ENCODE measurements around the gene ATRX.
"Not testable (repeated sequence)": the region's sequence is repeated elsewhere in the genome, so short reads cannot be mapped to it uniquely, and the experiment has no call there.

The ATRX gene

DNA sequence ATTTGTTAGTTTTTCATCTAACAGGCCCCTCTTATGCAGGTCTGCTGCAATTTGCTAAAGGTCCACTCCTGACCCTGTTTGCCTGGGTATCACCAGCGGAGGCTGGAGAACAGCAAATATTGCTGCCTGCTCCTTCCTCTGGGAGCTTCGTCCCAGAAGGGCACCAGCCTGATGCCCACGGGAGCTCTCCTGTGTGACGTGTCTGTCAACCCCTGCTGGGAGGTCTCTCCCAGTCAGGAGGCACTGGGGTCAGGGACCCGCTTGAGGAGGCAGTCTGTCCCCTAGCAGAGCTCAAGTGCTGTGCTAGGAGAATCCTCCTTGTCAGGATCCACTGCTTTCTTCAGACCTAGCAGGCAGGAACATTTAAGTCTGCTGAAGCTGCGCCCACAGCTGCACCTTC, 30.5 kb downstream of the ATRX start:
- Histone ChIP-seq H3K27ac (no peak overlapping the region), H3K4me3 (no peak overlapping the region)
- TF ChIP-seq, protein P1, sequence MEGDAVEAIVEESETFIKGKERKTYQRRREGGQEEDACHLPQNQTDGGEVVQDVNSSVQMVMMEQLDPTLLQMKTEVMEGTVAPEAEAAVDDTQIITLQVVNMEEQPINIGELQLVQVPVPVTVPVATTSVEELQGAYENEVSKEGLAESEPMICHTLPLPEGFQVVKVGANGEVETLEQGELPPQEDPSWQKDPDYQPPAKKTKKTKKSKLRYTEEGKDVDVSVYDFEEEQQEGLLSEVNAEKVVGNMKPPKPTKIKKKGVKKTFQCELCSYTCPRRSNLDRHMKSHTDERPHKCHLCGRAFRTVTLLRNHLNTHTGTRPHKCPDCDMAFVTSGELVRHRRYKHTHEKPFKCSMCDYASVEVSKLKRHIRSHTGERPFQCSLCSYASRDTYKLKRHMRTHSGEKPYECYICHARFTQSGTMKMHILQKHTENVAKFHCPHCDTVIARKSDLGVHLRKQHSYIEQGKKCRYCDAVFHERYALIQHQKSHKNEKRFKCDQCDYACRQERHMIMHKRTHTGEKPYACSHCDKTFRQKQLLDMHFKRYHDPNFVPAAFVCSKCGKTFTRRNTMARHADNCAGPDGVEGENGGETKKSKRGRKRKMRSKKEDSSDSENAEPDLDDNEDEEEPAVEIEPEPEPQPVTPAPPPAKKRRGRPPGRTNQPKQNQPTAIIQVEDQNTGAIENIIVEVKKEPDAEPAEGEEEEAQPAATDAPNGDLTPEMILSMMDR (IDR thresholded peaks at IDR 0.05), result no peak
- no peak for DNase-seq (ENCODE audit: low spot score)

DNA sequence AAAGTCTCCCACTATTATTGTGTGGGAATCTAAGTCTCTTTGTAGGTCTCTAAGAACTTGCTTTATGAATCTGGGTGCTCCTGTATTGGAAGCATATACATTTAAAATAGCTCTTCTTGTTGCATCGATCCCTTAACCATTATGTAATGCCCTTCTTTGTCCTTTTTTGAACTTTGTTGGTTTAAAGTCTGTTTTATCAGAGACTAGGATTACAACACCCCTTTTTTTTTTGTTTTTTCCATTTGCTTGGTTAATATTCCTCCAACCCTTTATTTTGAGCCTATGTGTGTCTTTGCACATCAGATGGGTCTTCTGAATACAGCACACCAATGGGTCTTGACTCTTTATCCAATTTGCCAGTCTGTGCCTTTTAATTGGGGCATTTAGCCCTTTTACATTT, 32.1 kb downstream of the ATRX start:
- DNase-seq (ENCODE audit: low spot score); H3K27ac ChIP-seq; H3K4me3 ChIP-seq: not testable (repeated sequence)

DNA sequence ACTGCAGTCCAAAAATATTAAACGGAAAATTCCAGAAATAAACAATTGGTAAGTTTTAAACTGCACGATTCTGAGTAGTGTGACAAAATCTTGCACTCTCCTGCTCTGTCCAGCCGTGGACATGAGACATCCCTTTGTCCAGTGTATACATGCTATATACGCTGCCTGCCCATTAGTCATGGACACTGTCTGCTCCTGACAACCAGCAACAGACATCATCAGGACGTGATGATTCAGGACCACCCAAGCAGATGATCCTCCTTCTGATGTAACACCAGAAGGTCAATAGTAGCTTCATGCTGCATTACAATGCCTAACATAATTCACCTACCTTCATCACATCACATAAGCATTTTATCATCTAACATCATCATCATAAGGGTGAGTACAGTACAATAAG, 36.3 kb downstream of the ATRX start:
- H3K4me3 ChIP-seq, result no peak overlapping the region
- DNase-seq (ENCODE audit: low spot score), result no peak
- TF ChIP-seq, protein P1 (IDR thresholded peaks at IDR 0.05), result no peak
- H3K27ac ChIP-seq, result no peak overlapping the region

DNA sequence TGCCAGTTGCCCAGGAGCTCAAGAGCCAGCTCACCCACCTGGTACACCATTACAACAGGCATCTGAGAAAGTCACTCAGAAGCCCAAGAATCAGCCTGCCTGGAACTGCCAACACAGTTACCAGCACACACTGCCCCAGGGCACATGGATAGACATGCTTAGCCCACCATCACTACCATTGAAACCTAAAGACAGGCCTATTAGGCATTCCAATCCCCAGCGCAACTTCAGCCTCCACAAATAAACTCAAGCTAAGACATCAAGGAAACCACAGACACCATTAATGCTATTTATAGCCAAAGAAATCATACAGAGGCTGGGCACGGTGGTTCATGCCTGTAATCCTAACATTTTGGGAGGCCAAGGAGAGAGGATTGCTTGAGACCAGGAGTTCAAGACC, 42.3 kb downstream of the ATRX start:
- Histone ChIP-seq H3K4me3 (no peak overlapping the region), H3K27ac (peak overlapping the region in 1 of 2 donors; percentile 51)
- TF ChIP-seq, protein P1 (IDR thresholded peaks at IDR 0.05), result no peak
- DNase-seq (ENCODE audit: low spot score), result no peak

DNA sequence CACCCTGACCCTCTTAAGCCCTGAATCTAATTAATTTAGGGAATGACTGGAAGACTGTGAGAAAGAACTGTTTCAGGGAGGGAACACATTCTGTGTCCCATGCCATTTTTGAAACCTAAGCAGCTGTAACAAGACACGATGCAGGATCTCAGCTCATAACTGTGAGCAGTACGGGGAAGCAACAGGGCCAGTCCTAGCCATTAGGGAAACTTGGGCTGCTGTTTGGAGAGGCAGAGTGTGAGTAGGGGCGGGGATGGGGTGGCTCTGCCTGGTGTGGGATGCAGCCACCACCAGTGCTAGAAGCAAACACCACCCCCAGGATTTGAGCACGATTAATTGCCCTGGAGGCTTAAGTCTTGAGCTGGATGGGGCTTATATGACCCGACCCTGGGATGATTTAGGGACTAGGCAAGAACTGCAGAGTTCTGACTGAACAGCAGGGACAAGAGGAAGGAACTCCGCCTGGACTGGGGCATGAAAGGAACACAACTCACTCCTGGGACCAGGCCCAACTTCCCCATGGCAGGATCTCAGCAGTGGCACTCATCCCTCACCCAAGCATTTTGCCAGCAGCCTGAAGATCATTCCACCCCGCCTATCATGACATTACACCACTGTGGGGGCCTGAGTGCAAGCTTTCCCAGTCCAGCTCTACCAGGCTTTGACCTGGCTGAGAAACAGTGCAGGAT, 43.1 kb downstream of the ATRX start:
- TF ChIP-seq, protein P1 (IDR thresholded peaks at IDR 0.05), result no peak
- no peak for DNase-seq (ENCODE audit: low spot score)
- Histone ChIP-seq H3K4me3 (peak overlapping the region; percentile 8), H3K27ac (peak overlapping the region; percentile 5 to 51)

DNA sequence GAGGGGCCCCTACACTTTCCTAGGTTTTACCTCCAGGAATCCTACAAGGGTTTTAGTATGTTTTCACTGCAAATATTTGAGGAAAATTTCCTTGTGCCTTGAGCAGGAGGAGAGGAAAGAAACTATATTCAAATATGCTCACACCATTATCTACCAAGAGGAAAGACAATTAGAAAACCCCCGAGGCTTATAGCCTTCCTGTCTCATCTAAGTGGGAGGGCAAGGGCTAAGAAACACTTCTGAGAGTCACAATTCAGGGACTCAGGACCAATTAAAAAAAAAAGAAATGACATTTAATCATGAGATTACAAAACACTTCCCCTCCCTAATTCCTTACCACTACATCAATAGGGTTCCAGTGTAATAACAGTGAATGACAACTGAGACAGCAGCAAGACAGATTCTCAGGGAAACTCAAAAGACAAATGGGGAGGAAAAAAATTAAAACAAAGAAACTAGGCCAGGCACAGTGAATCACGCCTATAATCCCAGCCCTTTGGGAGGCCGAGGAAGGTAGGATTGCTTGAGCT, 45.6 kb downstream of the ATRX start:
- TF ChIP-seq, protein P1 (IDR thresholded peaks at IDR 0.05), result no peak
- Histone ChIP-seq H3K4me3 (no peak overlapping the region), H3K27ac (no peak overlapping the region)
- DNase-seq (ENCODE audit: low spot score), result no peak

DNA sequence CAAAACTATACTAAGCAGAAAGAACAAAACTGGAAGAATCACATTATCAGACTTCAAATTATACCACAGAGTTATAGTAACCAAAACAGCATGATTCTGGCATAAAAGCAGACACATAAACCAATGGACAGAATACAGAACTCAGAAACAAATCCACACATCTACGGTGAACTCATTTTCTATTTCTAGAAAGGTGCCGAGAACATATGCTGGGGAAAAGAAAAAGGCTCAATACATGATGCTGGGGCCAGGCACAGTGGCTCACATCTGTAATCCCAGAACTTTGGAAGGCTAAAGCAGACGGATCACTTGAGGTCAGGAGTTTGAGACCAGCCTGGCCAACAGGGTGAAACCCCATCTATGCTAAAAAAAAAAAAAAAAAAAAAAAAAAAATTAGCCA, 52.7 kb downstream of the ATRX start:
- TF ChIP-seq, protein P1 (IDR thresholded peaks at IDR 0.05), result no peak
- no peak for DNase-seq (ENCODE audit: low spot score)
- H3K4me3 ChIP-seq, result no peak overlapping the region
- no peak overlapping the region for H3K27ac ChIP-seq
